Mesendoderm (in vitro differentiated cells): ENCODE data around the gene SPINK13.

ENCODE experiments used
- DNase-seq: peaks from one replicate; pipeline ENCODE4 v3.0.0; 2013
- H2AK5ac ChIP-seq: 2 replicates; pipeline ENCODE4 v1.6.1; 2013; ENCODE audit warnings: low read length, inconsistent platforms
- H2BK120ac ChIP-seq: 2 replicates; pipeline ENCODE4 v1.6.1; 2013; ENCODE audit warnings: low read depth, mild to moderate bottlenecking, low read length, moderate library complexity, mixed read lengths
- H2BK15ac ChIP-seq: replicated peaks from 2 replicates; pipeline ENCODE4 v1.6.1; 2013; ENCODE audit warnings: low read depth, mild to moderate bottlenecking, moderate library complexity
- H2BK5ac ChIP-seq: 2 replicates; pipeline ENCODE4 v1.6.1; 2013; ENCODE audit warnings: low read length, inconsistent platforms
- H3K18ac ChIP-seq: 2 replicates; pipeline ENCODE4 v1.6.1; 2013; ENCODE audit warnings: mild to moderate bottlenecking, low read length, mixed read lengths
- H3K23ac ChIP-seq: one replicate; pipeline ENCODE4 v1.6.1; 2013; ENCODE audit warnings: low read length
- H3K27ac ChIP-seq: 2 replicates; pipeline ENCODE4 v1.5.1; 2013; ENCODE audit warnings: low read depth, mild to moderate bottlenecking, inconsistent platforms, low read length, moderate library complexity
- H3K27me3 ChIP-seq: 2 replicates; pipeline ENCODE4 v1.6.1; 2013; ENCODE audit warnings: low read length, control low read depth, mild to moderate bottlenecking, inconsistent platforms; ENCODE audit not compliant: insufficient read depth, poor library complexity
- H3K36me3 ChIP-seq: 2 replicates; pipeline ENCODE4 v1.6.1; 2013; ENCODE audit warnings: low read length, inconsistent platforms; ENCODE audit not compliant: control insufficient read depth, insufficient read depth
- H3K4ac ChIP-seq: one replicate; pipeline ENCODE4 v1.6.1; 2013; ENCODE audit warnings: low read depth, mild to moderate bottlenecking, low read length, moderate library complexity
- H3K4me1 ChIP-seq: 2 replicates; pipeline ENCODE4 v1.6.1; 2013; ENCODE audit warnings: low read depth, low read length, inconsistent platforms; ENCODE audit not compliant: control insufficient read depth
- H3K4me2 ChIP-seq: 2 replicates; pipeline ENCODE4 v1.6.1; 2013; ENCODE audit warnings: low read length
- H3K4me3 ChIP-seq: 2 replicates; pipeline ENCODE4 v1.5.1; 2013; ENCODE audit warnings: mild to moderate bottlenecking, low read length
- H3K56ac ChIP-seq: one replicate; pipeline ENCODE4 v1.6.1; 2013; ENCODE audit warnings: low read length
- H3K79me1 ChIP-seq: 2 replicates; pipeline ENCODE4 v1.6.1; 2013; ENCODE audit warnings: low read length, inconsistent platforms
- H3K79me2 ChIP-seq: 2 replicates; pipeline ENCODE4 v1.6.1; 2013; ENCODE audit warnings: mild to moderate bottlenecking, low read length; ENCODE audit not compliant: control insufficient read depth, insufficient read depth
- H3K9ac ChIP-seq: 2 replicates; pipeline ENCODE4 v1.6.1; 2013; ENCODE audit warnings: low read length, inconsistent platforms
- H4K5ac ChIP-seq: one replicate; pipeline ENCODE4 v1.6.1; 2013; ENCODE audit warnings: low read length
- H4K8ac ChIP-seq: one replicate; pipeline ENCODE4 v1.6.1; 2013; ENCODE audit warnings: low read depth, mild to moderate bottlenecking, control low read depth, low read length, moderate library complexity
- WGBS: extraction: QIAGEN DNeasy Blood & Tissue Kit; methylation state at CpG from one replicate; pipeline ENCODE4 v1.1.7; 2013; ENCODE audit warnings: low lambda C conversion rate, missing lambda C conversion rate; ENCODE audit not compliant: insufficient coverage; ENCODE audit errors: extremely low coverage; 5-methylcytosine and 5-hydroxymethylcytosine counted together

SPINK13 gene

DNA sequence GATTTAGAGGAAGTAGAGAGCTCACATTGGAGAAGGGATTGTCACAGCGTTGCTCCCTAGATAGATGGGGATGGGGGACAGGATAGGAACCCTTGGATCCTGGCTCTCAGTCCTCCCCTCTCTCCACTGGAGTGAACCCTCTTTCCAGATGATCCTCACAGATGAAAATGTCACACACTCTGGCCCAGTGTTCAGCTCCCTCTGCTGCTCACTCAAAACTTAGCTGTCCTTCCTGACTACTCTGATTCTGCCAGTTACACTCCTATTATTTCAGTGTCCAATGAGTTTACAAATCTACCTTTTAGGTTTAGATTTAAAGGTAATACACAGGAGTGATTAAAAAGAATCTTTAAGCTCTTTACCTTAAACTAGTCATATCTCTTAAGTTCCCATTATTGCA, 37.9 kb downstream of the SPINK13 start:
- no CpG with 5 or more reads among the region's 1 CpG for WGBS
- H3K4ac ChIP-seq, result no peak overlapping the region
- no peaks in the 10 kb centered on the region for H3K79me2 ChIP-seq
- no peaks in the 10 kb centered on the region for H3K27me3 ChIP-seq
- H2BK120ac ChIP-seq, result no peak overlapping the region
- H3K27ac ChIP-seq, result no peak overlapping the region
- no peak for DNase-seq
- H4K5ac ChIP-seq, result no peak overlapping the region
- no peak overlapping the region for H3K9ac ChIP-seq
- no peak overlapping the region for H2BK5ac ChIP-seq
- no peaks in the 10 kb centered on the region for H3K79me1 ChIP-seq
- no peak overlapping the region for H3K23ac ChIP-seq
- H4K8ac ChIP-seq, result no peak overlapping the region
- no peaks in the 10 kb centered on the region for H3K36me3 ChIP-seq
- no peak overlapping the region for H3K4me3 ChIP-seq
- no peak overlapping the region for H3K4me2 ChIP-seq
- no peak overlapping the region for H3K18ac ChIP-seq
- no peaks in the 10 kb centered on the region for H3K4me1 ChIP-seq
- no peak overlapping the region for H3K56ac ChIP-seq
- H2BK15ac ChIP-seq, result no peak overlapping the region
- H2AK5ac ChIP-seq, result no peak overlapping the region

GRCh38 chr5:148309019-148309418, 40.4 kb downstream of the SPINK13 start:
- H2AK5ac ChIP-seq, result no peak overlapping the region
- H4K5ac ChIP-seq, result no peak overlapping the region
- H3K4me1 ChIP-seq, result no peaks in the 10 kb centered on the region
- no peak overlapping the region for H3K27ac ChIP-seq
- no peak overlapping the region for H4K8ac ChIP-seq
- H3K9ac ChIP-seq, result no peak overlapping the region
- H2BK15ac ChIP-seq, result no peak overlapping the region
- H2BK5ac ChIP-seq, result no peak overlapping the region
- H3K79me2 ChIP-seq, result no peaks in the 10 kb centered on the region
- no peak overlapping the region for H3K18ac ChIP-seq
- H3K27me3 ChIP-seq, result no peaks in the 10 kb centered on the region
- H3K36me3 ChIP-seq, result no peaks in the 10 kb centered on the region
- H2BK120ac ChIP-seq, result no peak overlapping the region
- no peak overlapping the region for H3K4me2 ChIP-seq
- no peak overlapping the region for H3K23ac ChIP-seq
- no peaks in the 10 kb centered on the region for H3K79me1 ChIP-seq
- WGBS, result no CpG with 5 or more reads among the region's 3 CpGs
- no peak for DNase-seq
- no peak overlapping the region for H3K4me3 ChIP-seq
- no peak overlapping the region for H3K56ac ChIP-seq
- H3K4ac ChIP-seq, result no peak overlapping the region

GRCh38 chr5:148309746-148310145, 41.2 kb downstream of the SPINK13 start:
- Histone ChIP-seq H4K5ac (no peak overlapping the region), H2AK5ac (no peak overlapping the region), H3K56ac (no peak overlapping the region), H3K79me1 (no peaks in the 10 kb centered on the region), H3K23ac (no peak overlapping the region), H3K4ac (no peak overlapping the region), H3K36me3 (no peaks in the 10 kb centered on the region), H3K4me2 (no peak overlapping the region), H3K27ac (no peak overlapping the region), H3K4me3 (no peak overlapping the region), H3K79me2 (no peaks in the 10 kb centered on the region), H3K27me3 (no peaks in the 10 kb centered on the region), H3K9ac (no peak overlapping the region), H4K8ac (no peak overlapping the region), H2BK15ac (no peak overlapping the region), H2BK5ac (no peak overlapping the region), H3K4me1 (no peaks in the 10 kb centered on the region), H2BK120ac (no peak overlapping the region), H3K18ac (no peak overlapping the region)
- DNase-seq, result no peak

DNA sequence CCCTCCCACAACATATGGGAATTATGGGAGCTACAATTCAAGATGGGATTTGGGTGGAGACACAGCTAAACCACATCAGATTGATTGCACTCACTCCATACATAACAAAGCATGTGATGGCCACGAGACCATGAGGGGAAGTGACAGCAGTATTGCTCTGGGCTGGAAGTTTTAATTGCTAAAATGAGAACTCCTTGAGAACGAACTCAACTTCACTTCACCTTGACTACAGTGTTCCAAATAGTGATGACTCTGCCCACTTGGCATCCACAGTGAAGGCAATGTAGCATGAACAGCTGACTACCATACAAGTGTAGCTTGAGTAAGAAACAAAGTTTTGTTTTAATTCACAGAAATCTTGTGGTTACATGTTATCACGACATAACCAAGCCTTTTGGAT, 42.9 kb downstream of the SPINK13 start:
- no peak overlapping the region for H2BK120ac ChIP-seq
- H4K8ac ChIP-seq, result no peak overlapping the region
- H3K79me2 ChIP-seq, result no peaks in the 10 kb centered on the region
- DNase-seq, result no peak
- H2BK15ac ChIP-seq, result no peak overlapping the region
- H3K4me3 ChIP-seq, result no peak overlapping the region
- H4K5ac ChIP-seq, result no peak overlapping the region
- no peak overlapping the region for H2BK5ac ChIP-seq
- H3K23ac ChIP-seq, result no peak overlapping the region
- H3K27me3 ChIP-seq, result no peaks in the 10 kb centered on the region
- H3K18ac ChIP-seq, result no peak overlapping the region
- H3K9ac ChIP-seq, result no peak overlapping the region
- H3K27ac ChIP-seq, result no peak overlapping the region
- no peak overlapping the region for H3K4me2 ChIP-seq
- no peak overlapping the region for H3K56ac ChIP-seq
- no peak overlapping the region for H3K4ac ChIP-seq
- WGBS, result no CpG with 5 or more reads among the region's 3 CpGs
- H2AK5ac ChIP-seq, result no peak overlapping the region
- no peaks in the 10 kb centered on the region for H3K36me3 ChIP-seq
- no peaks in the 10 kb centered on the region for H3K4me1 ChIP-seq
- no peaks in the 10 kb centered on the region for H3K79me1 ChIP-seq

GRCh38 chr5:148312153-148312552, 43.6 kb downstream of the SPINK13 start, which contains the start of gene SPINK7:
SPINK7 (plus strand) TSS chr5:148312423; CDS start chr5:148312484, 61 bp downstream.
- DNase-seq, result no peak
- Histone ChIP-seq H3K9ac (no peak within 1 kb of the TSS), H2BK5ac (no peak within 1 kb of the TSS), H3K79me2 (no peaks in the 10 kb centered on the region), H3K18ac (no peak within 1 kb of the TSS), H2BK120ac (no peak within 1 kb of the TSS), H3K36me3 (no peaks in the 10 kb centered on the region), H3K4ac (no peak within 1 kb of the TSS), H2BK15ac (no peak within 1 kb of the TSS), H2AK5ac (no peak within 1 kb of the TSS), H3K4me2 (no peak within 1 kb of the TSS), H3K27me3 (no peaks in the 10 kb centered on the region), H4K5ac (no peak within 1 kb of the TSS), H3K4me1 (no peaks in the 10 kb centered on the region), H3K4me3 (no peak within 1 kb of the TSS), H3K79me1 (no peaks in the 10 kb centered on the region), H3K23ac (no peak within 1 kb of the TSS), H3K56ac (no peak within 1 kb of the TSS), H4K8ac (no peak within 1 kb of the TSS), H3K27ac (no peak within 1 kb of the TSS)
- WGBS, result no CpG with 5 or more reads among the region's 3 CpGs

DNA sequence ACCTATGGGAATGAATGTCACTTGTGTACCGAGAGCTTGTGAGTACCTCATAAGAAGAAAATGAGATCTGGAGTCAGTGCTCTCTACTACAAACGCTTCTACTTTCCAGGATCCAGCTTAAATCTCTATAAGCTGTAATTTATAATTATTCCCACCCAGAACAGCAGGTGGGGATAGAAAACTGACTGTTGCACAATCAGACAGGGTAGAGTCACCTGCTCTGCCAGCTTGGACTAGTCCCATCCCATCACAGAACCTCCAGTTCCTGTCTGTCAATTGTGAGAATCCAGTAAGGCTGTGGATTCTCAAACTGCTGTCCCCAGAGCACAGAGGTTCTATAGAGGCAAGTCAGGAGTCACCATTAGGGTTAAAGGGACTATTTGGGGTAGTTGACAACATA, 45.6 kb downstream of the SPINK13 start:
- no peaks in the 10 kb centered on the region for H3K36me3 ChIP-seq
- H3K4ac ChIP-seq, result no peak overlapping the region
- no peak overlapping the region for H4K5ac ChIP-seq
- no peak overlapping the region for H3K56ac ChIP-seq
- H3K23ac ChIP-seq, result no peak overlapping the region
- H3K18ac ChIP-seq, result no peak overlapping the region
- H2BK15ac ChIP-seq, result no peak overlapping the region
- H3K27ac ChIP-seq, result no peak overlapping the region
- H2BK5ac ChIP-seq, result no peak overlapping the region
- no peaks in the 10 kb centered on the region for H3K79me1 ChIP-seq
- no peak overlapping the region for H3K4me2 ChIP-seq
- no peak overlapping the region for H3K4me3 ChIP-seq
- no peaks in the 10 kb centered on the region for H3K4me1 ChIP-seq
- no peaks in the 10 kb centered on the region for H3K27me3 ChIP-seq
- H2BK120ac ChIP-seq, result no peak overlapping the region
- H3K9ac ChIP-seq, result no peak overlapping the region
- no peaks in the 10 kb centered on the region for H3K79me2 ChIP-seq
- no CpG with 5 or more reads among the region's 2 CpGs for WGBS
- H4K8ac ChIP-seq, result no peak overlapping the region
- no peak overlapping the region for H2AK5ac ChIP-seq
- DNase-seq, result no peak
